HL-60 (cell line): ENCODE measurements around the gene ATP6V1C2.
A peak's percentile ranks its signal among the peaks of the same experiment; 100 is the strongest.

Experiments used
- DNase-seq, 2 experiments: peaks; one replicate each; pipeline ENCODE4 v3.0.0-alpha.2; 2010 to 2020; ENCODE audit warnings: low read depth in 1 of 2, low spot score in 1 of 2
- H3K27ac ChIP-seq: fragments of 250-450 bp; sonication (Bioruptor Pico); replicated peaks from 2 replicates; pipeline ENCODE4 v1.5.1; 2020; ENCODE audit warnings: mild to moderate bottlenecking, moderate library complexity
- H3K27me3 ChIP-seq: fragments of 250-450 bp; sonication (Bioruptor Pico); 2 replicates; pipeline ENCODE4 v1.5.1; 2021; ENCODE audit warnings: mild to moderate bottlenecking, moderate library complexity; ENCODE audit not compliant: insufficient read depth, poor library complexity, severe bottlenecking
- H3K4me3 ChIP-seq: replicated peaks from 2 replicates; pipeline ENCODE4 v1.5.1; 2011; ENCODE audit warnings: mild to moderate bottlenecking, control low read depth, low read length; ENCODE audit not compliant: insufficient read depth
- CTCF ChIP-seq: IDR thresholded peaks from one replicate; pipeline ENCODE4 v1.5.1; 2011; ENCODE audit warnings: low read length, control low read depth, inconsistent platforms; ENCODE audit not compliant: insufficient read depth
- GABPA ChIP-seq: IDR thresholded peaks from 2 replicates; pipeline ENCODE4 v1.6.1; 2012; ENCODE audit warnings: low read depth
- POLR2AphosphoS5 ChIP-seq: IDR thresholded peaks from 2 replicates; pipeline ENCODE4 v1.6.1; 2012; ENCODE audit warnings: low read depth
- REST ChIP-seq: IDR thresholded peaks from 2 replicates; pipeline ENCODE4 v1.6.1; 2012; ENCODE audit warnings: low read depth; ENCODE audit not compliant: insufficient replicate concordance
- SPI1 ChIP-seq: IDR thresholded peaks from 2 replicates; pipeline ENCODE4 v1.6.1; 2012; ENCODE audit warnings: low read depth, mild to moderate bottlenecking, borderline replicate concordance

Gene ATP6V1C2

GRCh38 chr2:10750610-10751009 is 29.2 kb downstream of the ATP6V1C2 start:
- peak; percentile 91 for TF ChIP-seq SPI1
- no peak for TF ChIP-seq CTCF
- no peak for TF ChIP-seq POLR2AphosphoS5
- Histone ChIP-seq H3K27ac (no peak overlapping the region), H3K27me3 (no peaks in the 10 kb centered on the region), H3K4me3 (no peak overlapping the region)
- DNase-seq: peak; percentile 33 to 58

GRCh38 chr2:10752236-10752635 is 30.8 kb downstream of the ATP6V1C2 start:
- no peak for DNase-seq
- TF ChIP-seq GABPA: no peak
- TF ChIP-seq POLR2AphosphoS5: no peak
- TF ChIP-seq REST: no peak
- TF ChIP-seq SPI1: no peak
- no peak for TF ChIP-seq CTCF
- H3K27ac ChIP-seq: no peak overlapping the region
- H3K4me3 ChIP-seq: no peak overlapping the region
- H3K27me3 ChIP-seq: no peaks in the 10 kb centered on the region

GRCh38 chr2:10753156-10753555 is 31.7 kb downstream of the ATP6V1C2 start:
- TF ChIP-seq SPI1: no peak
- TF ChIP-seq GABPA: no peak
- TF ChIP-seq REST: no peak
- TF ChIP-seq POLR2AphosphoS5: no peak
- TF ChIP-seq CTCF: no peak

GRCh38 chr2:10753876-10754275 is 32.4 kb downstream of the ATP6V1C2 start:
- no peaks in the 10 kb centered on the region for H3K27me3 ChIP-seq
- H3K27ac ChIP-seq: no peak overlapping the region
- H3K4me3 ChIP-seq: no peak overlapping the region
- DNase-seq: no peak
- TF ChIP-seq CTCF (no peak), GABPA (no peak), REST (no peak), POLR2AphosphoS5 (no peak), SPI1 (no peak)

More at GRCh38 chr2:10753156-10753555, 31.7 kb downstream of the ATP6V1C2 start:
- no peak for DNase-seq
- Histone ChIP-seq H3K27ac (no peak overlapping the region), H3K27me3 (no peaks in the 10 kb centered on the region), H3K4me3 (no peak overlapping the region)
